GM23338 (cell line): ENCODE results near the gene GNA12. TPM values are rescaled to one million over a fixed set of nuclear protein-coding genes. Genes with fewer than 3 reads are reported as not detected.

Source experiments
- ATAC-seq: fragments of 200-7000 bp; cut with Tn5 transposase; 3 replicates; pipeline ENCODE4 v1.9.1; 2020
- DNase-seq: peaks from one replicate; pipeline ENCODE4 v3.0.0-alpha.2; 2015; ENCODE audit warnings: low spot score
- H2AFZ ChIP-seq: fragments of 200-600 bp; sonication (generic); 2 replicates; pipeline ENCODE4 v1.8.0; 2016; ENCODE audit warnings: antibody characterized with exemption, mild to moderate bottlenecking, moderate library complexity
- H3F3A ChIP-seq: fragments of 200-600 bp; sonication (generic); replicated peaks from 2 replicates; pipeline ENCODE4 v1.8.0; 2017; ENCODE audit warnings: antibody characterized with exemption, mixed run types, low read depth
- H3K27ac ChIP-seq: fragments of 200-600 bp; sonication (generic); 2 replicates; pipeline ENCODE4 v1.6.1; 2016; ENCODE audit warnings: low read depth
- H3K27me3 ChIP-seq: fragments of 200-600 bp; sonication (generic); 2 replicates; pipeline ENCODE4 v1.8.0; 2016; ENCODE audit warnings: mild to moderate bottlenecking, mixed run types, moderate library complexity; ENCODE audit not compliant: insufficient read depth
- H3K36me3 ChIP-seq: fragments of 200-600 bp; sonication (generic); 2 replicates; pipeline ENCODE4 v1.8.0; 2016; ENCODE audit warnings: mild to moderate bottlenecking; ENCODE audit not compliant: insufficient read depth
- H3K4me1 ChIP-seq: fragments of 200-600 bp; sonication (generic); 2 replicates; pipeline ENCODE4 v1.8.0; 2016; ENCODE audit warnings: mild to moderate bottlenecking, moderate library complexity; ENCODE audit not compliant: insufficient read depth
- H3K4me2 ChIP-seq: fragments of 200-600 bp; sonication (generic); 2 replicates; pipeline ENCODE4 v1.7.1; 2017; ENCODE audit warnings: mixed run types
- H3K4me3 ChIP-seq: fragments of 200-600 bp; sonication (generic); 2 replicates; pipeline ENCODE4 v1.6.1; 2016; ENCODE audit warnings: mixed run types
- H3K79me2 ChIP-seq: fragments of 200-600 bp; sonication (generic); replicated peaks from 2 replicates; pipeline ENCODE4 v1.8.0; 2017; ENCODE audit warnings: mild to moderate bottlenecking; ENCODE audit not compliant: insufficient read depth
- H3K9me2 ChIP-seq: fragments of 200-600 bp; sonication (generic); 2 replicates; pipeline ENCODE4 v1.8.0; 2017; ENCODE audit not compliant: insufficient read depth
- H4K20me1 ChIP-seq: fragments of 200-600 bp; sonication (generic); replicated peaks from 2 replicates; pipeline ENCODE4 v1.8.0; 2017; ENCODE audit warnings: mild to moderate bottlenecking; ENCODE audit not compliant: insufficient read depth
- H3K27ac Mint-ChIP-seq: 2 replicates; pipeline ENCODE4 v1.8.0; 2020; ENCODE audit warnings: inconsistent platforms, mild to moderate bottlenecking, moderate library complexity, mixed read lengths
- H3K27me3 Mint-ChIP-seq: 3 replicates; pipeline ENCODE4 v1.8.0; 2022; ENCODE audit warnings: low read depth, mild to moderate bottlenecking, moderate library complexity, mixed read lengths, inconsistent platforms; ENCODE audit not compliant: insufficient read depth, poor library complexity
- H3K36me3 Mint-ChIP-seq: 3 replicates; pipeline ENCODE4 v1.8.0; 2021; ENCODE audit warnings: low read depth, mild to moderate bottlenecking, inconsistent platforms, moderate library complexity, mixed read lengths
- H3K4me1 Mint-ChIP-seq: 3 replicates; pipeline ENCODE4 v1.8.0; 2020; ENCODE audit warnings: mild to moderate bottlenecking, inconsistent platforms, mixed read lengths
- H3K4me3 Mint-ChIP-seq: 3 replicates; pipeline ENCODE4 v1.8.0; 2021; ENCODE audit warnings: moderate library complexity, mild to moderate bottlenecking, inconsistent platforms, mixed read lengths
- H3K9me3 Mint-ChIP-seq: 3 replicates; pipeline ENCODE4 v1.8.0; 2020; ENCODE audit warnings: moderate library complexity, mild to moderate bottlenecking, inconsistent platforms, mixed read lengths
- CREB1 ChIP-seq: fragments of 250-450 bp; sonication (Bioruptor Pico); IDR thresholded peaks from 2 replicates; pipeline ENCODE4 v1.5.0; 2020; ENCODE audit warnings: low read depth, mild to moderate bottlenecking, moderate library complexity
- EZH2 ChIP-seq: fragments of 200-600 bp; sonication (generic); IDR thresholded peaks from one replicate; pipeline ENCODE4 v1.8.0; 2017; ENCODE audit warnings: antibody characterized with exemption, mild to moderate bottlenecking, low read depth; ENCODE audit not compliant: unreplicated experiment
- EZH2phosphoT487 ChIP-seq: fragments of 200-600 bp; sonication (generic); IDR thresholded peaks from one replicate; pipeline ENCODE4 v1.8.1; 2018; ENCODE audit warnings: antibody characterized with exemption; ENCODE audit not compliant: unreplicated experiment
- JUNB ChIP-seq: IDR thresholded peaks from one replicate; pipeline ENCODE4 v1.6.1; 2016; ENCODE audit warnings: antibody characterized with exemption; ENCODE audit not compliant: unreplicated experiment
- STAT1 ChIP-seq: IDR thresholded peaks from one replicate; pipeline ENCODE4 v1.6.1; 2016; ENCODE audit warnings: antibody characterized with exemption; ENCODE audit not compliant: unreplicated experiment
- ZNF114 ChIP-seq: fragments of 250-450 bp; sonication (Bioruptor Pico); IDR thresholded peaks from 2 replicates; pipeline ENCODE4 v1.5.0; 2020; ENCODE audit warnings: mild to moderate bottlenecking, moderate library complexity
- ZNF462 ChIP-seq: fragments of 250-450 bp; sonication (Bioruptor Pico); IDR thresholded peaks from 2 replicates; pipeline ENCODE4 v1.5.0; 2020; ENCODE audit warnings: mild to moderate bottlenecking, moderate library complexity
- polyA plus RNA-seq: library from polyadenylated mRNA; unstranded; fragments of >200 nt; fragmentation: Nextera tagmentation; extraction: Ambion mirVana; gene quantifications from 2 replicates; pipeline ENCODE4 v1.2.1, GENCODE V29; 2016
- total RNA-seq: library from RNA; depleted of rRNA; stranded (reverse); fragments of >200 nt; shearing (Covaris generic); gene quantifications from 2 replicates; pipeline ENCODE4 v1.2.3, GENCODE V29; 2014

Gene GNA12
- total and polyA plus RNA-seq, 2 experiments from 2014 or later = 24.0 to 87.7 TPM

- peaks cover 13% of the 10 kb centered on the region for H3K4me1 Mint-ChIP-seq
- no peaks in the 10 kb centered on the region for H3K36me3 Mint-ChIP-seq
- no peak overlapping the region for H3K27ac ChIP-seq
- no peaks in the 10 kb centered on the region for H4K20me1 ChIP-seq
- H3K9me3 Mint-ChIP-seq = no peaks in the 10 kb centered on the region
- no peak overlapping the region for H3K27ac Mint-ChIP-seq
- H3F3A ChIP-seq = 0 out of 2 replicates have a peak, but pooled peaks cover 9% of the 10 kb centered on the region
- peak overlapping the region; percentile 65 for H3K4me3 ChIP-seq
- peak overlapping the region; percentile 67 for H3K4me3 Mint-ChIP-seq
- peak overlapping the region; percentile 96 for H2AFZ ChIP-seq
- peaks cover 26% of the 10 kb centered on the region for H3K27me3 Mint-ChIP-seq
- DNase-seq = no peak
- no peaks in the 10 kb centered on the region; the same call in 1 of the 2 replicates for H3K4me1 ChIP-seq
- H3K4me2 ChIP-seq = peak overlapping the region; percentile 87
- no peaks in the 10 kb centered on the region for H3K9me2 ChIP-seq
- TF ChIP-seq JUNB (no peak), EZH2 (peak; percentile 28), ZNF462 (CRISPR knock-in tag) (no peak), EZH2phosphoT487 (no peak), ZNF114 (CRISPR knock-in tag) (no peak), STAT1 (no peak), CREB1 (CRISPR knock-in tag) (no peak)
- peaks cover 25% of the 10 kb centered on the region for H3K27me3 ChIP-seq
- no peaks in the 10 kb centered on the region for H3K79me2 ChIP-seq
- no peaks in the 10 kb centered on the region for H3K36me3 ChIP-seq
- ATAC-seq = peak; percentile 73
These were observed 155.4 kb downstream of the GNA12 start for GRCh38 chr7:2688409-2689342.
